Mucosa of descending colon (tissue), 3 donors: ENCODE results near the gene AQP2. TPM values are rescaled to one million over a fixed set of nuclear protein-coding genes. Genes with fewer than 3 reads are reported as not detected.

Experiments
- ATAC-seq: fragments of 200-7000 bp; cut with Tn5 transposase; one replicate; pipeline ENCODE4 v1.9.1; 2020; ENCODE audit warnings: mild to moderate bottlenecking, moderate library complexity
- DNase-seq, 3 donors: peaks; one replicate each; pipeline ENCODE4 v3.0.0-alpha.2; 2020
- H3K36me3 ChIP-seq: fragments of 200-600 bp; one replicate; pipeline ENCODE4 v1.8.0; 2021; ENCODE audit warnings: low read depth, mild to moderate bottlenecking
- H3K4me1 ChIP-seq: fragments of 200-600 bp; one replicate; pipeline ENCODE4 v1.8.0; 2021; ENCODE audit warnings: low read depth, mild to moderate bottlenecking
- H3K4me3 ChIP-seq: fragments of 200-600 bp; one replicate; pipeline ENCODE4 v1.8.0; 2021; ENCODE audit warnings: mild to moderate bottlenecking
- H3K9me3 ChIP-seq: fragments of 200-600 bp; one replicate; pipeline ENCODE4 v1.8.0; 2021; ENCODE audit warnings: mild to moderate bottlenecking
- CTCF ChIP-seq: fragments of 200-600 bp; IDR thresholded peaks from one replicate; pipeline ENCODE4 v1.8.0; 2022; ENCODE audit warnings: antibody characterized with exemption, mild to moderate bottlenecking
- intact Hi-C, 2 donors: fragments of 100-400 bp; cut with DNase I in 1 of 2; cut with micrococcal nuclease in 1 of 2; formaldehyde crosslinking; loops; one replicate each; pipeline versions ENCODE4 v1.11.0 to v1.11.1; 2022; cut with DNase I, micrococcal nuclease
- total RNA-seq, 3 donors: library from RNA; stranded (reverse); fragmentation: NEBNext Ultra II Directional in 2 of 3; extraction: Animal tissue kit (Norgen Biotek cat#: 25700) in 2 of 3; gene quantifications; one replicate each; pipeline versions ENCODE4 v1.2.1 to v1.2.4, GENCODE V29; 2021 to 2023
- donor health status: DM: no; HTN: no; CAD: no; lungs with moderate emphysema.
- donor health status: DM: no; HTN: no; CAD: no.
- donor health status: DM: no; HTN: yes; CAD: no.

The AQP2 gene
- total RNA-seq, 3 donors from 2014 or later = not detected

- Histone ChIP-seq H3K9me3 (no peaks in the 10 kb centered on the region), H3K4me1 (peaks cover 6% of the 10 kb centered on the region), H3K4me3 (no peak overlapping the region), H3K36me3 (no peaks in the 10 kb centered on the region)
- DNase-seq = no peak
- intact Hi-C loops = no loop called here
- TF ChIP-seq CTCF = no peak
- ATAC-seq = no peak
Observed at GRCh38 chr12:49947593-49948226, 2.8 kb upstream of the AQP2 start.

- DNase-seq = peak in 1 of 3 donors; percentile 6
- Histone ChIP-seq H3K36me3 (no peaks in the 10 kb centered on the region), H3K4me1 (no peaks in the 10 kb centered on the region), H3K4me3 (no peak overlapping the region), H3K9me3 (no peaks in the 10 kb centered on the region)
- no peak for TF ChIP-seq CTCF
- ATAC-seq = no peak
- intact Hi-C loops = no loop called here
Observed at GRCh38 chr12:49948866-49949845, 1.4 kb upstream of the AQP2 start.

GRCh38 chr12:49949866-49950265 lies 671 bp upstream of the AQP2 start:
- DNase-seq = no peak

GRCh38 chr12:49951411-49952240 lies 1.1 kb downstream of the AQP2 start:
- TF ChIP-seq CTCF = no peak
- DNase-seq = no peak
- H3K36me3 ChIP-seq = no peaks in the 10 kb centered on the region
- no peaks in the 10 kb centered on the region for H3K4me1 ChIP-seq
- H3K9me3 ChIP-seq = no peaks in the 10 kb centered on the region
- H3K4me3 ChIP-seq = no peak overlapping the region
- intact Hi-C loops = no loop called here
- no peak for ATAC-seq

More at GRCh38 chr12:49949866-49950265, 671 bp upstream of the AQP2 start:
- no peaks in the 10 kb centered on the region for H3K9me3 ChIP-seq
- no peak for ATAC-seq
- no peaks in the 10 kb centered on the region for H3K36me3 ChIP-seq
- H3K4me1 ChIP-seq = no peaks in the 10 kb centered on the region
- intact Hi-C loops = no loop called here
- H3K4me3 ChIP-seq = no peak overlapping the region
- no peak for TF ChIP-seq CTCF

GRCh38 chr12:49952391-49953055 lies 2.0 kb downstream of the AQP2 start:
- ATAC-seq (peak; percentile 26), DNase-seq (no peak)
- H3K9me3 ChIP-seq = no peaks in the 10 kb centered on the region
- no peak overlapping the region for H3K4me3 ChIP-seq
- no peak for TF ChIP-seq CTCF
- intact Hi-C loops = no loop called here
- H3K36me3 ChIP-seq = no peaks in the 10 kb centered on the region
- no peaks in the 10 kb centered on the region for H3K4me1 ChIP-seq
